ENCODE data around the gene SYT17.

Gene SYT17

DNA sequence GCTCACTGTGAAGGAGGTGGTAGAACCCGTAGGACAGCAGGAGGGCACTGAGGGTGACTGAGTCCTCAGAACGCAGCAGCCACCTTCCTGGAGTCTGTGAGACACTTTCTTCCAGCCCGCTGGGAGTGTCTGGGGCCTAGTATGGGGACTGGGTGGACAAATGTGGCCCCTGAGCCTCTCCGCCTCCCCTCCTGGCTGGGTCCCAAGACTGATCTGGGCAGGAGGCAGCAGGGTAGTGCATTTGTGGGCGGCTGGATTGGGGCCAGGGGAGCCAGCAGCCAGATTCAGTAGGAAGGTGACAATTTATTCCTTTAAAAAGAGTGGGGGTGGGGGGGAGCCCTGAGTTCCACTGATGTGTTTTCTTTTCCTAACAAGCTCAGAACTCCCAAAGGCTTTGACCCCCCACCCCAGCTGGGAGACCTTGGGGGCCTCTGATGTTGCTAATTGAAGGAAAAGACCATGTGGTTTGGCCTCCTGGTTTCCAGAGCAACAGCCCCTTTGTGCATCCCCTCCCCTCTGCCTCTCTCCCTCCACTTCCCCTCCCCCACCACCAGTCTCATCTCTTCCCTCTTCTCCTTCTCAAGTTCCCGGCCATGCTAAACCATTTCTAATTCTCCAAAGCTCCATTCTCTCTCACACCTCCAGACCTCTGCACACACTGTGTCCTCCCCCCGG lies 121.9 kb downstream of the SYT17 start:
- no peak for TF ChIP-seq POLR2AphosphoS5 (IDR thresholded peaks at IDR 0.05; ENCODE audit: low read depth, low read length)
- TF ChIP-seq, protein P1, sequence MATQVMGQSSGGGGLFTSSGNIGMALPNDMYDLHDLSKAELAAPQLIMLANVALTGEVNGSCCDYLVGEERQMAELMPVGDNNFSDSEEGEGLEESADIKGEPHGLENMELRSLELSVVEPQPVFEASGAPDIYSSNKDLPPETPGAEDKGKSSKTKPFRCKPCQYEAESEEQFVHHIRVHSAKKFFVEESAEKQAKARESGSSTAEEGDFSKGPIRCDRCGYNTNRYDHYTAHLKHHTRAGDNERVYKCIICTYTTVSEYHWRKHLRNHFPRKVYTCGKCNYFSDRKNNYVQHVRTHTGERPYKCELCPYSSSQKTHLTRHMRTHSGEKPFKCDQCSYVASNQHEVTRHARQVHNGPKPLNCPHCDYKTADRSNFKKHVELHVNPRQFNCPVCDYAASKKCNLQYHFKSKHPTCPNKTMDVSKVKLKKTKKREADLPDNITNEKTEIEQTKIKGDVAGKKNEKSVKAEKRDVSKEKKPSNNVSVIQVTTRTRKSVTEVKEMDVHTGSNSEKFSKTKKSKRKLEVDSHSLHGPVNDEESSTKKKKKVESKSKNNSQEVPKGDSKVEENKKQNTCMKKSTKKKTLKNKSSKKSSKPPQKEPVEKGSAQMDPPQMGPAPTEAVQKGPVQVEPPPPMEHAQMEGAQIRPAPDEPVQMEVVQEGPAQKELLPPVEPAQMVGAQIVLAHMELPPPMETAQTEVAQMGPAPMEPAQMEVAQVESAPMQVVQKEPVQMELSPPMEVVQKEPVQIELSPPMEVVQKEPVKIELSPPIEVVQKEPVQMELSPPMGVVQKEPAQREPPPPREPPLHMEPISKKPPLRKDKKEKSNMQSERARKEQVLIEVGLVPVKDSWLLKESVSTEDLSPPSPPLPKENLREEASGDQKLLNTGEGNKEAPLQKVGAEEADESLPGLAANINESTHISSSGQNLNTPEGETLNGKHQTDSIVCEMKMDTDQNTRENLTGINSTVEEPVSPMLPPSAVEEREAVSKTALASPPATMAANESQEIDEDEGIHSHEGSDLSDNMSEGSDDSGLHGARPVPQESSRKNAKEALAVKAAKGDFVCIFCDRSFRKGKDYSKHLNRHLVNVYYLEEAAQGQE (IDR thresholded peaks at IDR 0.05; ENCODE audit: insufficient read depth in 1 of 2, low read depth in 2 of 2, low read length in 2 of 2) = no peak
- TF ChIP-seq SIN3A (IDR thresholded peaks at IDR 0.05; ENCODE audit: borderline replicate concordance, insufficient read depth, low read length) = no peak
- no peak for TF ChIP-seq FOXP2 (optimal IDR thresholded peaks at IDR 0.05; ENCODE audit: borderline replicate concordance, extremely low read depth, extremely low read length, insufficient read depth)
- TF ChIP-seq TAF1 (IDR thresholded peaks at IDR 0.05; ENCODE audit: borderline replicate concordance, insufficient read depth, low read length) = no peak

DNA sequence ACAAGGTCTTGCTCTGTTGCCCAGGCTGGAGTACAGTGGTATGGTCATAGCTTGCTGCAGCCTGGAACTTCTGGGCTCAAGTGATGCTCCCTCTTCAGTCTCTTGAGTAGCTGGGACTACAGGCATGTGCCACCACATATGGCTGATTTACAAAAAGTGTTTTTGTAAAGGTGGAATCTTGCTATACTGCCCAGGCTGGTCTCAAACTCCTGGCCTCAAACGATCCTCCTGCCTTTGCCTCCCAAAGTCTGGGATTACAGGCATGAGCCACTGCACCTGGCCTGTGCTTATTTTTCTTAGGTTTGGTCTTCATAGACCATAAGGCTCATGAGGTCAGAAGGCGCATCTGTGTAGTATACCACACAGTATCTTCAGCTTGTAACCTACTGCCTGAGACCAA lies 122.8 kb downstream of the SYT17 start:
- TF ChIP-seq, protein P1 (IDR thresholded peaks at IDR 0.05; ENCODE audit: insufficient read depth in 1 of 2, low read depth in 2 of 2, low read length in 2 of 2) = no peak
- TF ChIP-seq POLR2AphosphoS5 (IDR thresholded peaks at IDR 0.05; ENCODE audit: low read depth, low read length) (no peak), FOXP2 (optimal IDR thresholded peaks at IDR 0.05; ENCODE audit: borderline replicate concordance, extremely low read depth, extremely low read length, insufficient read depth) (no peak), TAF1 (IDR thresholded peaks at IDR 0.05; ENCODE audit: borderline replicate concordance, insufficient read depth, low read length) (no peak), SIN3A (IDR thresholded peaks at IDR 0.05; ENCODE audit: borderline replicate concordance, insufficient read depth, low read length) (no peak)

DNA sequence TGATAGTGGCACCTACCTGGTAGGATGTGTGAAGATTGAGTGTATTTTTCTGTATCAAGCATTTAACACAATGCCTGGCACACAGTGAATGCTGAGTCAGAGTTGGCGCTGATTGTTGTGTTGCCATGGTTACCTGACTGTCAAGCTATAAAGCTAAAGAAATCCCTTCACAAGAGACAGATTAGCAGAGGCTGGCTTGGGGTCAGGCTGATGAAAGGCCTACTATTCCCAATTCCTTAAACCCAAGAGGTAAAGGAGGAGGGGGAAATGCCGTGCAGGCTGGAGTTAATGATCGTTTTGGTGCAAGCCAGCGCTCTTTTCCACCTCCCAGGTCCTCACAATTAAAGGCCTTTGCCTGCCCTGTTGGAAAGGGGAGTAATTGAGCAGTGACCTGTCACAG lies 123.4 kb downstream of the SYT17 start:
- TF ChIP-seq TAF1 (IDR thresholded peaks at IDR 0.05; ENCODE audit: borderline replicate concordance, insufficient read depth, low read length) (no peak), POLR2AphosphoS5 (IDR thresholded peaks at IDR 0.05; ENCODE audit: low read depth, low read length) (no peak), FOXP2 (optimal IDR thresholded peaks at IDR 0.05; ENCODE audit: borderline replicate concordance, extremely low read depth, extremely low read length, insufficient read depth) (no peak), SIN3A (IDR thresholded peaks at IDR 0.05; ENCODE audit: borderline replicate concordance, insufficient read depth, low read length) (no peak)
- TF ChIP-seq, protein P1 (IDR thresholded peaks at IDR 0.05; ENCODE audit: insufficient read depth in 1 of 2, low read depth in 2 of 2, low read length in 2 of 2) = no peak

DNA sequence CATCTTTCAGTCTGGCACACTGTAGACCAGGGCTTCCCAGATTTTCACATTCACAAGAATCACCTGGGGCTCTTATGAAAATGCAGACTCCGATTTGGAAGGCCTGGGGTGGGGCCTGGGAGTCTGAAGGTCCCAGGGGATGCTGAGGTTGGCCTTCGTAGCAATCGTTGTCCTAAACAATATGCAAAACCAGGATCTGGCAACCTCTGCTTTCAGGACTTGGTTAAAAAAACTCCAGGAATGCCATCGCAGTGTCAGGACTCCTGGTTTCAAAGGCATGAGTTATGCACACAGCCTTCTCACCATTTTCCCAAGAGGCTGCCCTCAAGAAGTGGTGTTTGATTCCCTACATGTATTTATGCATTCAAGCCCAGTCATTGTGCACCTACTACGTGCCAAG lies 124.1 kb downstream of the SYT17 start:
- TF ChIP-seq, protein P1 (IDR thresholded peaks at IDR 0.05; ENCODE audit: insufficient read depth in 1 of 2, low read depth in 2 of 2, low read length in 2 of 2) = no peak
- no peak for TF ChIP-seq TAF1 (IDR thresholded peaks at IDR 0.05; ENCODE audit: borderline replicate concordance, insufficient read depth, low read length)
- no peak for TF ChIP-seq SIN3A (IDR thresholded peaks at IDR 0.05; ENCODE audit: borderline replicate concordance, insufficient read depth, low read length)
- no peak for TF ChIP-seq POLR2AphosphoS5 (IDR thresholded peaks at IDR 0.05; ENCODE audit: low read depth, low read length)
- TF ChIP-seq FOXP2 (optimal IDR thresholded peaks at IDR 0.05; ENCODE audit: borderline replicate concordance, extremely low read depth, extremely low read length, insufficient read depth) = no peak
